Measurements from ENCODE around the gene PLAU. TPM values are rescaled to one million over a fixed set of nuclear protein-coding genes. Genes with fewer than 3 reads are reported as not detected.
A peak's percentile ranks its signal among the peaks of the same experiment; 100 is the strongest.

Gene PLAU
- total and polyA plus RNA-seq, 9 of the 15 experiments (the other 6 are each of a cell fraction or from before 2014, with no cell fraction given): 2.1 to 16.9 (median 3.3) TPM

- TF ChIP-seq ATF3 (IDR thresholded peaks at IDR 0.05): peak; percentile 54; the same call in 1 of the 2 replicates
- TF ChIP-seq ATF3 (CRISPR knock-in tag; conservative IDR thresholded peaks at IDR 0.05): no peak
- 0 out of 2 replicates have a peak, but pooled peaks have one; percentile 2 for TF ChIP-seq JUN (IDR thresholded peaks at IDR 0.05; ENCODE audit: borderline replicate concordance, low read depth, low read length)
- TF ChIP-seq JUN (CRISPR knock-in tag; IDR thresholded peaks at IDR 0.05; ENCODE audit: borderline replicate concordance): no peak
- TF ChIP-seq MTA3 (IDR thresholded peaks at IDR 0.05; ENCODE audit: borderline replicate concordance): 0 out of 2 replicates have a peak, but pooled peaks have one; percentile 61
- TF ChIP-seq ARID1B (IDR thresholded peaks at IDR 0.05): peak; percentile 53
- TF ChIP-seq ZNF263 (CRISPR knock-in tag; IDR thresholded peaks at IDR 0.05; ENCODE audit: borderline replicate concordance): no peak
- TF ChIP-seq TEAD1 (CRISPR knock-in tag; IDR thresholded peaks at IDR 0.05): 0 out of 4 replicates have a peak, but pooled peaks of 1 of the 2 experiments have one; percentile 24
- no peak for TF ChIP-seq ZNF445 (CRISPR knock-in tag; IDR thresholded peaks at IDR 0.05; ENCODE audit: low read depth)
- TF ChIP-seq HMGN3 (IDR thresholded peaks at IDR 0.05; ENCODE audit: borderline replicate concordance, extremely low read depth, insufficient read length, low read depth, low read length): no peak
- no peak for TF ChIP-seq GATA2 (CRISPR knock-in tag; IDR thresholded peaks at IDR 0.05)
- 0 out of 4 replicates have a peak, but pooled peaks have one; percentile 27 to 48 for TF ChIP-seq MAZ (CRISPR knock-in tag; conservative IDR thresholded peaks at IDR 0.05 in 1 of 2, IDR thresholded peaks at IDR 0.05 in 1 of 2)
- peak; percentile 54; the same call in 1 of the 2 replicates for TF ChIP-seq L3MBTL2 (IDR thresholded peaks at IDR 0.05)
- TF ChIP-seq MLLT1 (IDR thresholded peaks at IDR 0.05): peak in 1 of 2 experiments; percentile 51; a peak in 1 of 4 replicates
- TF ChIP-seq CXXC5 (CRISPR knock-in tag; IDR thresholded peaks at IDR 0.05): 0 out of 2 replicates have a peak, but pooled peaks have one; percentile 17
- peak; percentile 70 for TF ChIP-seq ZNF395 (CRISPR knock-in tag; IDR thresholded peaks at IDR 0.05)
- no peak for TF ChIP-seq THRA (IDR thresholded peaks at IDR 0.05)
- 0 out of 4 replicates have a peak, but pooled peaks of 1 of the 2 experiments have one; percentile 38 for TF ChIP-seq UBTF (IDR thresholded peaks at IDR 0.05; ENCODE audit: borderline replicate concordance in 1 of 2, low read depth in 2 of 2, low read length in 2 of 2)
Observed at GRCh38 chr10:73965890-73966768, 55.2 kb downstream of the PLAU start (continued).

Measured in K562 (cell line).